Measurements from ENCODE around the gene VASH1. TPM values are rescaled to one million over a fixed set of nuclear protein-coding genes. Genes with fewer than 3 reads are reported as not detected.
"Not testable (repeated sequence)": the region's sequence is repeated elsewhere in the genome, so short reads cannot be mapped to it uniquely, and the experiment has no call there.

Gene VASH1
- polyA plus RNA-seq, 1 donor (not counting 4 experiments of a cell fraction or from before 2014, with no cell fraction given) = 0.12 TPM

- Histone ChIP-seq H3K4me2 (ENCODE audit: control insufficient read depth, extremely low read depth, insufficient read depth, low read depth, low read length) (no peak overlapping the region), H4K20me1 (ENCODE audit: control insufficient read depth, extremely low read depth, insufficient read depth, low read length) (no peaks in the 10 kb centered on the region), H3K27ac (ENCODE audit: control insufficient read depth, insufficient read depth, low read length) (no peak overlapping the region), H3K9me3 (ENCODE audit: control insufficient read depth, low read depth, low read length) (no peaks in the 10 kb centered on the region), H3K4me3 (ENCODE audit: control insufficient read depth in 2 of 3, extremely low read depth in 1 of 3, insufficient read depth in 2 of 3, low read depth in 1 of 3, low read length in 3 of 3) (no peak overlapping the region), H3K79me2 (ENCODE audit: control insufficient read depth, insufficient read depth, low read length) (no peaks in the 10 kb centered on the region), H3K4me1 (ENCODE audit: control insufficient read depth, extremely low read depth, insufficient read depth, low read length) (no peaks in the 10 kb centered on the region), H2AFZ (ENCODE audit: control insufficient read depth, low read length) (no peak overlapping the region), H3K36me3 (ENCODE audit: control insufficient read depth in 2 of 2, extremely low read depth in 1 of 2, insufficient read depth in 2 of 2, low read length in 2 of 2) (no peaks in the 10 kb centered on the region), H3K9ac (ENCODE audit: control insufficient read depth, extremely low read depth, insufficient read depth, low read length) (no peak overlapping the region), H3K27me3 (ENCODE audit: control insufficient read depth, extremely low read depth, insufficient read depth, low read length) (peaks cover 5% of the 10 kb centered on the region), H3K9me1 (ENCODE audit: control insufficient read depth, extremely low read depth, insufficient read depth, low read length) (no peaks in the 10 kb centered on the region)
- dilution Hi-C loops (cut with MboI; ENCODE audit: extremely low pct_ligation_motif_present, low sequenced_read_pairs) = no loop called here
- FAIRE-seq = no peak
- TF ChIP-seq EZH2 (IDR thresholded peaks at IDR 0.05; ENCODE audit: low read length) (no peak), CTCF (optimal IDR thresholded peaks at IDR 0.05 in 1 of 3, IDR thresholded peaks at IDR 0.05 in 1 of 3, conservative IDR thresholded peaks at IDR 0.05 in 1 of 3; ENCODE audit: extremely low read depth in 1 of 3, insufficient read depth in 2 of 3, low read length in 3 of 3) (no peak)
- DNase-seq (ENCODE audit: low read depth, low spot score) = no peak
Observed at GRCh38 chr14:76729258-76729657, 32.0 kb upstream of the VASH1 start.

- no peak for DNase-seq (ENCODE audit: low read depth, low spot score)
- Histone ChIP-seq H3K79me2 (ENCODE audit: control insufficient read depth, insufficient read depth, low read length) (no peaks in the 10 kb centered on the region), H3K4me1 (ENCODE audit: control insufficient read depth, extremely low read depth, insufficient read depth, low read length) (no peaks in the 10 kb centered on the region), H3K27ac (ENCODE audit: control insufficient read depth, insufficient read depth, low read length) (no peak overlapping the region), H3K9ac (ENCODE audit: control insufficient read depth, extremely low read depth, insufficient read depth, low read length) (no peak overlapping the region), H3K27me3 (ENCODE audit: control insufficient read depth, extremely low read depth, insufficient read depth, low read length) (peaks cover 5% of the 10 kb centered on the region), H4K20me1 (ENCODE audit: control insufficient read depth, extremely low read depth, insufficient read depth, low read length) (no peaks in the 10 kb centered on the region), H3K9me3 (ENCODE audit: control insufficient read depth, low read depth, low read length) (no peaks in the 10 kb centered on the region), H3K4me2 (ENCODE audit: control insufficient read depth, extremely low read depth, insufficient read depth, low read depth, low read length) (no peak overlapping the region), H2AFZ (ENCODE audit: control insufficient read depth, low read length) (no peak overlapping the region), H3K4me3 (ENCODE audit: control insufficient read depth in 2 of 3, extremely low read depth in 1 of 3, insufficient read depth in 2 of 3, low read depth in 1 of 3, low read length in 3 of 3) (no peak overlapping the region), H3K36me3 (ENCODE audit: control insufficient read depth in 2 of 2, extremely low read depth in 1 of 2, insufficient read depth in 2 of 2, low read length in 2 of 2) (no peaks in the 10 kb centered on the region), H3K9me1 (ENCODE audit: control insufficient read depth, extremely low read depth, insufficient read depth, low read length) (no peaks in the 10 kb centered on the region)
- TF ChIP-seq EZH2 (IDR thresholded peaks at IDR 0.05; ENCODE audit: low read length) (no peak), CTCF (optimal IDR thresholded peaks at IDR 0.05 in 1 of 3, IDR thresholded peaks at IDR 0.05 in 1 of 3, conservative IDR thresholded peaks at IDR 0.05 in 1 of 3; ENCODE audit: extremely low read depth in 1 of 3, insufficient read depth in 2 of 3, low read length in 3 of 3) (no peak)
- no peak for FAIRE-seq
- dilution Hi-C loops (cut with MboI; ENCODE audit: extremely low pct_ligation_motif_present, low sequenced_read_pairs) = no loop called here
Observed at GRCh38 chr14:76729953-76730505, 31.2 kb upstream of the VASH1 start.

GRCh38 chr14:76734501-76734900 is 26.8 kb upstream of the VASH1 start:
- H3K27ac ChIP-seq (ENCODE audit: control insufficient read depth, insufficient read depth, low read length); H3K4me2 ChIP-seq (ENCODE audit: control insufficient read depth, extremely low read depth, insufficient read depth, low read depth, low read length); H2AFZ ChIP-seq (ENCODE audit: control insufficient read depth, low read length); H3K9ac ChIP-seq (ENCODE audit: control insufficient read depth, extremely low read depth, insufficient read depth, low read length); H3K79me2 ChIP-seq (ENCODE audit: control insufficient read depth, insufficient read depth, low read length); DNase-seq (ENCODE audit: low read depth, low spot score); H3K4me3 ChIP-seq (ENCODE audit: control insufficient read depth in 2 of 3, extremely low read depth in 1 of 3, insufficient read depth in 2 of 3, low read depth in 1 of 3, low read length in 3 of 3); H3K27me3 ChIP-seq (ENCODE audit: control insufficient read depth, extremely low read depth, insufficient read depth, low read length); H4K20me1 ChIP-seq (ENCODE audit: control insufficient read depth, extremely low read depth, insufficient read depth, low read length); H3K36me3 ChIP-seq (ENCODE audit: control insufficient read depth in 2 of 2, extremely low read depth in 1 of 2, insufficient read depth in 2 of 2, low read length in 2 of 2); dilution Hi-C loops (cut with MboI; ENCODE audit: extremely low pct_ligation_motif_present, low sequenced_read_pairs); FAIRE-seq; H3K9me3 ChIP-seq (ENCODE audit: control insufficient read depth, low read depth, low read length); H3K4me1 ChIP-seq (ENCODE audit: control insufficient read depth, extremely low read depth, insufficient read depth, low read length); H3K9me1 ChIP-seq (ENCODE audit: control insufficient read depth, extremely low read depth, insufficient read depth, low read length): not testable (repeated sequence)

Measured in keratinocyte (primary cell).